Prostate gland (tissue), 2 donors: ENCODE results near the gene GNAS.

Experiments
- POLR2A ChIP-seq: fragments of 450-650 bp; IDR thresholded peaks from one replicate; pipeline ENCODE4 v1.6.1; 2016; ENCODE audit warnings: antibody characterized with exemption, mild to moderate bottlenecking
- POLR2AphosphoS5 ChIP-seq: sonication (generic); formaldehyde crosslinking; IDR thresholded peaks from one replicate; pipeline ENCODE4 v1.6.1; 2017; ENCODE audit warnings: antibody characterized with exemption
- TF ChIP-seq, protein P1 (sequence below), 4 experiments: fragments of 200-600 bp in 2 of 4; fragments of 450-650 bp in 2 of 4; sonication (generic) in 2 of 4; IDR thresholded peaks; 1 replicate in 3 of 4; 2 replicates in 1 of 4; pipeline ENCODE4 v1.5.1; 2016 to 2019; ENCODE audit warnings: antibody characterized with exemption in 4 of 4, mild to moderate bottlenecking in 2 of 4, moderate library complexity in 2 of 4

DNA sequence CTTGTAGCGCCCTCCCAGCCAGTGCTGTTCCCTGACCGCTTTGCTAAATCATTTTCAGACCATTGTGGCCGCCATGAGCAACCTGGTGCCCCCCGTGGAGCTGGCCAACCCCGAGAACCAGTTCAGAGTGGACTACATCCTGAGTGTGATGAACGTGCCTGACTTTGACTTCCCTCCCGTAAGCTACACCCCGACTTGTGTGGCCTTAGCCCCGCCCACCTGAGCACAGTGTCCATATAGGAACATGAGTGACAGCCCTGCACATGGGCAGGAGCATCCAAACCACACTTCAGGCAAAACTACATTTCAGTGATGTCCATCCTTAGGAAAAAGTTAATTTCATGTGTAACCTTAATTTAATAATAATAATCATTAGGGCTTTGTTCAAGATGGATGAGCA is 51.1 kb downstream of the GNAS start:
- TF ChIP-seq, protein P1, sequence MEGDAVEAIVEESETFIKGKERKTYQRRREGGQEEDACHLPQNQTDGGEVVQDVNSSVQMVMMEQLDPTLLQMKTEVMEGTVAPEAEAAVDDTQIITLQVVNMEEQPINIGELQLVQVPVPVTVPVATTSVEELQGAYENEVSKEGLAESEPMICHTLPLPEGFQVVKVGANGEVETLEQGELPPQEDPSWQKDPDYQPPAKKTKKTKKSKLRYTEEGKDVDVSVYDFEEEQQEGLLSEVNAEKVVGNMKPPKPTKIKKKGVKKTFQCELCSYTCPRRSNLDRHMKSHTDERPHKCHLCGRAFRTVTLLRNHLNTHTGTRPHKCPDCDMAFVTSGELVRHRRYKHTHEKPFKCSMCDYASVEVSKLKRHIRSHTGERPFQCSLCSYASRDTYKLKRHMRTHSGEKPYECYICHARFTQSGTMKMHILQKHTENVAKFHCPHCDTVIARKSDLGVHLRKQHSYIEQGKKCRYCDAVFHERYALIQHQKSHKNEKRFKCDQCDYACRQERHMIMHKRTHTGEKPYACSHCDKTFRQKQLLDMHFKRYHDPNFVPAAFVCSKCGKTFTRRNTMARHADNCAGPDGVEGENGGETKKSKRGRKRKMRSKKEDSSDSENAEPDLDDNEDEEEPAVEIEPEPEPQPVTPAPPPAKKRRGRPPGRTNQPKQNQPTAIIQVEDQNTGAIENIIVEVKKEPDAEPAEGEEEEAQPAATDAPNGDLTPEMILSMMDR (IDR thresholded peaks at IDR 0.05): no peak
- TF ChIP-seq POLR2A (no peak), POLR2AphosphoS5 (no peak)
